ENCODE results near the gene ADORA1. TPM values are rescaled to one million over a fixed set of nuclear protein-coding genes. Genes with fewer than 3 reads are reported as not detected.
A peak's percentile ranks its signal among the peaks of the same experiment; 100 is the strongest.

Gene ADORA1
- total and polyA plus RNA-seq, 2 of the 4 experiments (the other 2 are of a cell fraction) = 0.36 to 0.56 TPM

DNA sequence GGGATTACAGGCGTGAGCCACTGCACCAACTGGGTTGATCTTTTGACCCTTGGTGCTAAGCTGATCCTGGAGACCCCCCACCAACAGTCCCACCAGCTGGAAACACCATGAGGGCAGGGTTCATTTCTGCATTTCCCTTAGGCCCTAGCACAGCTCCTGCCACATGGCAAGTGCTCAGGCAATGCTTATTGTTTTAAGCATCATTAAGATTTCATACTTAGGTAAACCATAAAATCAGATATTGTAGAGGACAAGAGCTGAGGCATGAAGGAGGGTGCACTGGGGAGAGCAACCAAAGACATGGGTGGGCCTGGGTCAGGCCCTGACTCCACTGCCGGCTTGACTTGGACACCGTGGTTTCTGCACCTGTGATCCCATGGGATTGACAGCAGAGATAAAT is 84.3 kb downstream of the ADORA1 start:
- no peak overlapping the region for H2AK5ac ChIP-seq (ENCODE audit: low read depth, low read length)
- dilution Hi-C loops (cut with HindIII; ENCODE audit: low sequenced_read_pairs, unreplicated experiment) = no loop called here
- H3K27ac ChIP-seq (ENCODE audit: insufficient read depth, low read length) = no peak overlapping the region
- ChIA-PET CTCF (interaction anchor here (0.8 to 3.4 kb wide), 2 partner anchors 94 to 172 kb away, joined by 4 to 14 read pairs; no protein-coding TSS in a partner anchor), POLR2A (ENCODE audit: unreplicated experiment) (no interaction called here)
- H3K27me3 ChIP-seq (ENCODE audit: control insufficient read depth, insufficient read depth, low read length) = peaks cover 14% of the 10 kb centered on the region
- H3K4ac ChIP-seq (ENCODE audit: low read depth, low read length) = no peak overlapping the region
- no peak overlapping the region for H2BK20ac ChIP-seq (ENCODE audit: low read depth, low read length)
- no CpG with 5 or more reads among the region's 3 CpGs for WGBS, 2 experiments (ENCODE audit: extremely low coverage in 2 of 2, insufficient read length in 1 of 2)
- no peak overlapping the region for H3K9ac ChIP-seq (ENCODE audit: low read depth, low read length)
- H4K20me1 ChIP-seq (ENCODE audit: insufficient read depth, low read length) = no peaks in the 10 kb centered on the region; the same call in 1 of the 2 replicates
- no peak overlapping the region for H2BK120ac ChIP-seq (ENCODE audit: low read depth, low read length)
- H2AK9ac ChIP-seq (replicated peaks; ENCODE audit: low read depth, low read length, poor library complexity) = peak overlapping the region; percentile 37
- H3K9me3 ChIP-seq (ENCODE audit: control insufficient read depth, insufficient read depth, low read length) = no peaks in the 10 kb centered on the region
- H3K4me2 ChIP-seq (ENCODE audit: low read depth, low read length) = no peak overlapping the region
- no peak for TF ChIP-seq CHD1 (IDR thresholded peaks at IDR 0.05; ENCODE audit: low read depth, low read length)
- TF ChIP-seq, protein P1, sequence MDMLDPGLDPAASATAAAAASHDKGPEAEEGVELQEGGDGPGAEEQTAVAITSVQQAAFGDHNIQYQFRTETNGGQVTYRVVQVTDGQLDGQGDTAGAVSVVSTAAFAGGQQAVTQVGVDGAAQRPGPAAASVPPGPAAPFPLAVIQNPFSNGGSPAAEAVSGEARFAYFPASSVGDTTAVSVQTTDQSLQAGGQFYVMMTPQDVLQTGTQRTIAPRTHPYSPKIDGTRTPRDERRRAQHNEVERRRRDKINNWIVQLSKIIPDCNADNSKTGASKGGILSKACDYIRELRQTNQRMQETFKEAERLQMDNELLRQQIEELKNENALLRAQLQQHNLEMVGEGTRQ (IDR thresholded peaks at IDR 0.05; ENCODE audit: low read depth, low read length) = no peak
- TF ChIP-seq POLR2A (IDR thresholded peaks at IDR 0.05; ENCODE audit: low read depth, low read length) = no peak
- TF ChIP-seq FOS (IDR thresholded peaks at IDR 0.05; ENCODE audit: low read depth, low read length) = no peak
- TF ChIP-seq MAFK (IDR thresholded peaks at IDR 0.05; ENCODE audit: low read depth, low read length) = no peak
- TF ChIP-seq NFE2L2 (IDR thresholded peaks at IDR 0.05; ENCODE audit: low read depth, low read length) = no peak
- no peak for TF ChIP-seq SMC3 (IDR thresholded peaks at IDR 0.05; ENCODE audit: low read depth, low read length)
- TF ChIP-seq, protein P2, sequence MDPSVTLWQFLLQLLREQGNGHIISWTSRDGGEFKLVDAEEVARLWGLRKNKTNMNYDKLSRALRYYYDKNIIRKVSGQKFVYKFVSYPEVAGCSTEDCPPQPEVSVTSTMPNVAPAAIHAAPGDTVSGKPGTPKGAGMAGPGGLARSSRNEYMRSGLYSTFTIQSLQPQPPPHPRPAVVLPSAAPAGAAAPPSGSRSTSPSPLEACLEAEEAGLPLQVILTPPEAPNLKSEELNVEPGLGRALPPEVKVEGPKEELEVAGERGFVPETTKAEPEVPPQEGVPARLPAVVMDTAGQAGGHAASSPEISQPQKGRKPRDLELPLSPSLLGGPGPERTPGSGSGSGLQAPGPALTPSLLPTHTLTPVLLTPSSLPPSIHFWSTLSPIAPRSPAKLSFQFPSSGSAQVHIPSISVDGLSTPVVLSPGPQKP (IDR thresholded peaks at IDR 0.05; ENCODE audit: borderline replicate concordance, low read depth, low read length) = no peak
- TF ChIP-seq MAZ (IDR thresholded peaks at IDR 0.05; ENCODE audit: borderline replicate concordance, low read depth, low read length) = no peak
- TF ChIP-seq MXI1 (IDR thresholded peaks at IDR 0.05; ENCODE audit: borderline replicate concordance, low read depth, low read length) = no peak
- TF ChIP-seq RAD21 (IDR thresholded peaks at IDR 0.05; ENCODE audit: low read length) = no peak
- no peak for TF ChIP-seq RCOR1 (IDR thresholded peaks at IDR 0.05; ENCODE audit: insufficient replicate concordance, low read length)
- TF ChIP-seq BHLHE40 (IDR thresholded peaks at IDR 0.05; ENCODE audit: low read depth, low read length) = no peak
- TF ChIP-seq, protein P3, sequence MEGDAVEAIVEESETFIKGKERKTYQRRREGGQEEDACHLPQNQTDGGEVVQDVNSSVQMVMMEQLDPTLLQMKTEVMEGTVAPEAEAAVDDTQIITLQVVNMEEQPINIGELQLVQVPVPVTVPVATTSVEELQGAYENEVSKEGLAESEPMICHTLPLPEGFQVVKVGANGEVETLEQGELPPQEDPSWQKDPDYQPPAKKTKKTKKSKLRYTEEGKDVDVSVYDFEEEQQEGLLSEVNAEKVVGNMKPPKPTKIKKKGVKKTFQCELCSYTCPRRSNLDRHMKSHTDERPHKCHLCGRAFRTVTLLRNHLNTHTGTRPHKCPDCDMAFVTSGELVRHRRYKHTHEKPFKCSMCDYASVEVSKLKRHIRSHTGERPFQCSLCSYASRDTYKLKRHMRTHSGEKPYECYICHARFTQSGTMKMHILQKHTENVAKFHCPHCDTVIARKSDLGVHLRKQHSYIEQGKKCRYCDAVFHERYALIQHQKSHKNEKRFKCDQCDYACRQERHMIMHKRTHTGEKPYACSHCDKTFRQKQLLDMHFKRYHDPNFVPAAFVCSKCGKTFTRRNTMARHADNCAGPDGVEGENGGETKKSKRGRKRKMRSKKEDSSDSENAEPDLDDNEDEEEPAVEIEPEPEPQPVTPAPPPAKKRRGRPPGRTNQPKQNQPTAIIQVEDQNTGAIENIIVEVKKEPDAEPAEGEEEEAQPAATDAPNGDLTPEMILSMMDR (conservative IDR thresholded peaks at IDR 0.05; ENCODE audit: low read depth, low read length) = no peak
- TF ChIP-seq RFX5 (IDR thresholded peaks at IDR 0.05; ENCODE audit: low read depth, low read length) = no peak
- TF ChIP-seq CEBPB (IDR thresholded peaks at IDR 0.05; ENCODE audit: low read depth, low read length) = no peak
- no peak overlapping the region for H4K91ac ChIP-seq (ENCODE audit: insufficient read depth, low read depth, low read length)
- ATAC-seq (ENCODE audit: low read depth) (no peak), DNase-seq (no peak)
- no peaks in the 10 kb centered on the region for H3K36me3 ChIP-seq (ENCODE audit: control insufficient read depth, insufficient read depth, low read length)
- no peak overlapping the region for H3K4me3 ChIP-seq (ENCODE audit: insufficient read depth, low read depth, low read length)
- H3K14ac ChIP-seq (replicated peaks; ENCODE audit: low read depth, low read length) = no peak overlapping the region
- H2BK15ac ChIP-seq (ENCODE audit: low read depth, low read length) = no peak overlapping the region
- BruUV-seq (replicated peaks) = no TSS peak
- H3K4me1 ChIP-seq (ENCODE audit: control insufficient read depth, insufficient read depth, low read length) = no peaks in the 10 kb centered on the region
- no peak overlapping the region for H3K18ac ChIP-seq (ENCODE audit: low read depth, low read length)
- H4K5ac ChIP-seq (ENCODE audit: low read depth, low read length) = no peak overlapping the region
- no peaks in the 10 kb centered on the region for H3K9me1 ChIP-seq (ENCODE audit: insufficient read depth, low read length)
- in situ Hi-C loops (cut with MboI; ENCODE audit: low sequenced_read_pairs) = loop anchor here (5.0 kb wide), 1 partner anchor 95 kb away; no protein-coding TSS in a partner anchor
- H3K79me1 ChIP-seq (ENCODE audit: low read depth in 1 of 2, low read length in 2 of 2) = no peaks in the 10 kb centered on the region
- no peak overlapping the region for H2BK5ac ChIP-seq (ENCODE audit: low read depth, low read length, poor library complexity, severe bottlenecking)
- H3K23ac ChIP-seq (ENCODE audit: low read depth, low read length) = no peak overlapping the region
- no peak overlapping the region for H4K8ac ChIP-seq (ENCODE audit: low read depth in 2 of 2, low read length in 2 of 2)
- no peak overlapping the region for H3K56ac ChIP-seq (ENCODE audit: extremely low read depth, insufficient read depth, low read length)
- H2AFZ ChIP-seq (replicated peaks; ENCODE audit: low read length, poor library complexity) = no peak overlapping the region
- intact Hi-C loops (cut with micrococcal nuclease) = no loop called here

Measured in IMR-90 (cell line).